Endothelial cell of umbilical vein (primary cell): ENCODE results near the gene INPP4B. TPM values are rescaled to one million over a fixed set of nuclear protein-coding genes. Genes with fewer than 3 reads are reported as not detected.

Experiments
- BruUV-seq: library from RNA; stranded (reverse); fragments of 400-500 nt; replicated peaks from 2 replicates; lab custom pipeline; 2021; lab: Mats Ljungman, UMichigan
- CTCF ChIA-PET: fragments of 300-600, 350-600 bp; sonication (Branson Sonifier 250); formaldehyde crosslinking; loops from one replicate; lab custom pipeline; 2021; ENCODE audit warnings: antibody characterized with exemption, inconsistent platforms; lab: Charles Lee
- POLR2A ChIA-PET: fragments of 300-600, 350-600 bp; sonication (Branson Sonifier 250); formaldehyde crosslinking; loops from one replicate; lab custom pipeline; 2021; ENCODE audit warnings: antibody characterized with exemption, inconsistent platforms; lab: Charles Lee
- DNase-seq: peaks from one replicate; pipeline ENCODE4 v3.0.0-alpha.2; 2011; ENCODE audit warnings: low read depth, low spot score
- FAIRE-seq: peaks from 2 replicates; lab custom pipeline; 2011; peaks lifted over from hg19 to GRCh38; lab: Jason Lieb, UNC
- H2AFZ ChIP-seq: 2 replicates; pipeline ENCODE4 v1.6.0; 2012; ENCODE audit warnings: low read depth, low read length, control low read depth, inconsistent platforms
- H3K27ac ChIP-seq: 2 replicates; pipeline ENCODE4 v1.5.1; 2011; ENCODE audit warnings: low read depth, mild to moderate bottlenecking, control low read depth, low read length, moderate library complexity; ENCODE audit not compliant: insufficient read depth
- H3K27me3 ChIP-seq, 2 experiments: 2 replicates each; pipeline versions ENCODE4 v1.6.0 to v1.6.1; 2011; ENCODE audit warnings: low read length in 2 of 2, mixed read lengths in 1 of 2; ENCODE audit not compliant: control insufficient read depth in 2 of 2, insufficient read depth in 2 of 2
- H3K36me3 ChIP-seq, 2 experiments: 2 replicates in 1 of 2; 3 replicates in 1 of 2; pipeline ENCODE4 v1.5.1; 2011; ENCODE audit warnings: low read length in 2 of 2, mild to moderate bottlenecking in 1 of 2, moderate library complexity in 1 of 2; ENCODE audit not compliant: control insufficient read depth in 2 of 2, insufficient read depth in 2 of 2; ENCODE audit errors: extremely low read depth in 1 of 2
- H3K4me1 ChIP-seq: 3 replicates; pipeline ENCODE4 v1.5.1; 2011; ENCODE audit warnings: mild to moderate bottlenecking, low read length; ENCODE audit not compliant: control insufficient read depth, insufficient read depth; ENCODE audit errors: extremely low read depth
- H3K4me2 ChIP-seq: 2 replicates; pipeline ENCODE4 v1.6.1; 2011; ENCODE audit warnings: low read length, control low read depth, mixed read lengths; ENCODE audit not compliant: insufficient read depth
- H3K4me3 ChIP-seq, 3 experiments: fragments of 200-600 bp in 1 of 3; sonication (generic), shearing (Covaris generic) in 1 of 3; replicated peaks in 1 of 3; 2 replicates each; pipeline ENCODE4 v1.5.1; 2011 to 2016; ENCODE audit warnings: control low read depth in 3 of 3, low read length in 3 of 3, mild to moderate bottlenecking in 2 of 3, inconsistent platforms in 1 of 3, low read depth in 1 of 3, moderate library complexity in 1 of 3; ENCODE audit not compliant: insufficient read depth in 1 of 3
- H3K79me2 ChIP-seq: 2 replicates; pipeline ENCODE4 v1.6.0; 2012; ENCODE audit warnings: low read length, inconsistent platforms; ENCODE audit not compliant: control insufficient read depth, insufficient read depth
- H3K9ac ChIP-seq: replicated peaks from 2 replicates; pipeline ENCODE3; 2011; ENCODE audit warnings: low read length, control low read depth; ENCODE audit not compliant: insufficient read depth; ENCODE audit errors: extremely low read depth
- H3K9me1 ChIP-seq: replicated peaks from 3 replicates; pipeline ENCODE4 v1.6.0; 2011; ENCODE audit warnings: mild to moderate bottlenecking, low read length; ENCODE audit not compliant: control insufficient read depth, insufficient read depth; ENCODE audit errors: extremely low read depth
- H3K9me3 ChIP-seq: replicated peaks from 2 replicates; pipeline ENCODE4 v1.5.1; 2012; ENCODE audit warnings: low read length, inconsistent platforms; ENCODE audit not compliant: control insufficient read depth, insufficient read depth
- H4K20me1 ChIP-seq: replicated peaks from 2 replicates; pipeline ENCODE3; 2011; ENCODE audit warnings: mild to moderate bottlenecking, low read length; ENCODE audit not compliant: control insufficient read depth, insufficient read depth; ENCODE audit errors: extremely low read depth
- CTCF ChIP-seq, 2 donors: IDR thresholded peaks; 1 replicate in 1 of 2; 2 replicates in 1 of 2; pipeline ENCODE4 v1.5.1; 2011; ENCODE audit warnings: low read length in 2 of 2, mild to moderate bottlenecking in 2 of 2, moderate library complexity in 2 of 2, control low read depth in 1 of 2, inconsistent platforms in 1 of 2, low read depth in 1 of 2; ENCODE audit not compliant: insufficient read depth in 1 of 2; ENCODE audit errors: extremely low read depth in 1 of 2
- EZH2 ChIP-seq: IDR thresholded peaks from 2 replicates; pipeline ENCODE4 v1.6.1; 2012; ENCODE audit warnings: borderline replicate concordance, low read depth, mild to moderate bottlenecking, moderate library complexity, low read length, inconsistent platforms; ENCODE audit not compliant: severe bottlenecking
- FOS ChIP-seq: IDR thresholded peaks from 2 replicates; pipeline ENCODE4 v1.6.1; 2011; ENCODE audit warnings: mild to moderate bottlenecking, low read length, moderate library complexity, borderline replicate concordance; ENCODE audit not compliant: insufficient read depth
- GATA2 ChIP-seq: IDR thresholded peaks from 2 replicates; pipeline ENCODE4 v1.7.0; 2011; ENCODE audit warnings: low read depth, mild to moderate bottlenecking, moderate library complexity, mixed read lengths, low read length; ENCODE audit not compliant: insufficient read length, insufficient read depth
- JUN ChIP-seq: IDR thresholded peaks from 2 replicates; pipeline ENCODE4 v1.6.1; 2011; ENCODE audit warnings: borderline replicate concordance, low read depth; ENCODE audit not compliant: insufficient read length, insufficient read depth
- MAX ChIP-seq: IDR thresholded peaks from 2 replicates; pipeline ENCODE4 v1.6.1; 2011; ENCODE audit not compliant: insufficient read depth, insufficient read length
- MYC ChIP-seq: IDR thresholded peaks from one replicate; pipeline ENCODE4 v1.6.1; 2011; ENCODE audit warnings: mild to moderate bottlenecking, low read depth, low read length
- POLR2A ChIP-seq: IDR thresholded peaks from 2 replicates; pipeline ENCODE4 v1.6.1; 2012; ENCODE audit warnings: low read depth, mild to moderate bottlenecking, control low read depth, low read length
- POLR2AphosphoS5 ChIP-seq: IDR thresholded peaks from 2 replicates; pipeline ENCODE4 v1.6.1; 2012; ENCODE audit warnings: low read depth, mild to moderate bottlenecking, control low read depth, low read length, moderate library complexity; ENCODE audit not compliant: insufficient read depth
- dilution Hi-C: fragments of 300-500 bp; cut with MboI; formaldehyde crosslinking; loops from one replicate; pipeline ENCODE4 v1.15.0; 2019; ENCODE audit warnings: low sequenced_read_pairs; ENCODE audit not compliant: extremely low pct_ligation_motif_present
- intact Hi-C: fragments of 100-400 bp; cut with micrococcal nuclease; formaldehyde crosslinking; loops from one replicate; pipeline ENCODE4 v1.10.0; 2022
- polyA plus RNA-seq, 4 experiments: library from polyadenylated mRNA; depleted of rRNA in 3 of 4; stranded (reverse) in 3 of 4; unstranded in 1 of 4; fragments of >200 nt; gene quantifications; 2 replicates each; pipeline versions ENCODE4 v1.2.1 to v1.2.3, GENCODE V29; 2011 to 2012; ENCODE audit warnings: missing spikeins in 1 of 4
- total RNA-seq: library from RNA; stranded (reverse); gene quantifications from 2 replicates; pipeline ENCODE4 v1.2.3, GENCODE V29; 2021

INPP4B gene
- total and polyA plus RNA-seq, 2 donors (not counting 3 experiments of a cell fraction or from before 2014, with no cell fraction given): 0.41 to 3.1 TPM

- ChIA-PET CTCF (no interaction called here), POLR2A (no interaction called here)
- Histone ChIP-seq H3K4me2 (no peak overlapping the region), H2AFZ (no peak overlapping the region), H3K9me1 (no peaks in the 10 kb centered on the region), H3K4me3 (no peak overlapping the region), H3K27me3 (no peaks in the 10 kb centered on the region), H4K20me1 (no peaks in the 10 kb centered on the region), H3K4me1 (no peaks in the 10 kb centered on the region), H3K36me3 (no peaks in the 10 kb centered on the region), H3K9me3 (no peaks in the 10 kb centered on the region), H3K27ac (no peak overlapping the region), H3K9ac (no peak overlapping the region), H3K79me2 (no peaks in the 10 kb centered on the region)
- no TSS peak for BruUV-seq
- intact Hi-C loops (no loop called here), dilution Hi-C loops (no loop called here)
- DNase-seq (no peak), FAIRE-seq (no peak)
- TF ChIP-seq MAX (no peak), EZH2 (no peak), POLR2A (no peak), FOS (no peak), MYC (no peak), JUN (no peak), CTCF (IDR thresholded peaks at IDR 0.05; ENCODE audit: extremely low read depth in 1 of 2, insufficient read depth in 1 of 2, low read depth in 1 of 2, low read length in 2 of 2) (no peak), GATA2 (no peak), POLR2AphosphoS5 (no peak)
These were observed 260.7 kb downstream of the INPP4B start for GRCh38 chr4:142585411-142585810.
